Endothelial cell of umbilical vein (primary cell): ENCODE results near the gene FUBP3. TPM values are rescaled to one million over a fixed set of nuclear protein-coding genes. Genes with fewer than 3 reads are reported as not detected.

ENCODE experiments used
- BruUV-seq: library from RNA; stranded (reverse); fragments of 400-500 nt; replicated peaks from 2 replicates; lab custom pipeline; 2021; lab: Mats Ljungman, UMichigan
- CTCF ChIA-PET: fragments of 300-600, 350-600 bp; sonication (Branson Sonifier 250); formaldehyde crosslinking; loops from one replicate; lab custom pipeline; 2021; ENCODE audit warnings: antibody characterized with exemption, inconsistent platforms; lab: Charles Lee
- POLR2A ChIA-PET: fragments of 300-600, 350-600 bp; sonication (Branson Sonifier 250); formaldehyde crosslinking; loops from one replicate; lab custom pipeline; 2021; ENCODE audit warnings: antibody characterized with exemption, inconsistent platforms; lab: Charles Lee
- DNase-seq: peaks from one replicate; pipeline ENCODE4 v3.0.0-alpha.2; 2011; ENCODE audit warnings: low read depth, low spot score
- FAIRE-seq: peaks from 2 replicates; lab custom pipeline; 2011; peaks lifted over from hg19 to GRCh38; lab: Jason Lieb, UNC
- H2AFZ ChIP-seq: 2 replicates; pipeline ENCODE4 v1.6.0; 2012; ENCODE audit warnings: low read depth, low read length, control low read depth, inconsistent platforms
- H3K27ac ChIP-seq: 2 replicates; pipeline ENCODE4 v1.5.1; 2011; ENCODE audit warnings: low read depth, mild to moderate bottlenecking, control low read depth, low read length, moderate library complexity; ENCODE audit not compliant: insufficient read depth
- H3K27me3 ChIP-seq, 2 experiments: 2 replicates each; pipeline versions ENCODE4 v1.6.0 to v1.6.1; 2011; ENCODE audit warnings: low read length in 2 of 2, mixed read lengths in 1 of 2; ENCODE audit not compliant: control insufficient read depth in 2 of 2, insufficient read depth in 2 of 2
- H3K36me3 ChIP-seq, 2 experiments: 2 replicates in 1 of 2; 3 replicates in 1 of 2; pipeline ENCODE4 v1.5.1; 2011; ENCODE audit warnings: low read length in 2 of 2, mild to moderate bottlenecking in 1 of 2, moderate library complexity in 1 of 2; ENCODE audit not compliant: control insufficient read depth in 2 of 2, insufficient read depth in 2 of 2; ENCODE audit errors: extremely low read depth in 1 of 2
- H3K4me1 ChIP-seq: 3 replicates; pipeline ENCODE4 v1.5.1; 2011; ENCODE audit warnings: mild to moderate bottlenecking, low read length; ENCODE audit not compliant: control insufficient read depth, insufficient read depth; ENCODE audit errors: extremely low read depth
- H3K4me2 ChIP-seq: 2 replicates; pipeline ENCODE4 v1.6.1; 2011; ENCODE audit warnings: low read length, control low read depth, mixed read lengths; ENCODE audit not compliant: insufficient read depth
- H3K4me3 ChIP-seq, 3 experiments: fragments of 200-600 bp in 1 of 3; sonication (generic), shearing (Covaris generic) in 1 of 3; replicated peaks in 1 of 3; 2 replicates each; pipeline ENCODE4 v1.5.1; 2011 to 2016; ENCODE audit warnings: control low read depth in 3 of 3, low read length in 3 of 3, mild to moderate bottlenecking in 2 of 3, inconsistent platforms in 1 of 3, low read depth in 1 of 3, moderate library complexity in 1 of 3; ENCODE audit not compliant: insufficient read depth in 1 of 3
- H3K79me2 ChIP-seq: 2 replicates; pipeline ENCODE4 v1.6.0; 2012; ENCODE audit warnings: low read length, inconsistent platforms; ENCODE audit not compliant: control insufficient read depth, insufficient read depth
- H3K9ac ChIP-seq: replicated peaks from 2 replicates; pipeline ENCODE3; 2011; ENCODE audit warnings: low read length, control low read depth; ENCODE audit not compliant: insufficient read depth; ENCODE audit errors: extremely low read depth
- H3K9me1 ChIP-seq: replicated peaks from 3 replicates; pipeline ENCODE4 v1.6.0; 2011; ENCODE audit warnings: mild to moderate bottlenecking, low read length; ENCODE audit not compliant: control insufficient read depth, insufficient read depth; ENCODE audit errors: extremely low read depth
- H3K9me3 ChIP-seq: replicated peaks from 2 replicates; pipeline ENCODE4 v1.5.1; 2012; ENCODE audit warnings: low read length, inconsistent platforms; ENCODE audit not compliant: control insufficient read depth, insufficient read depth
- H4K20me1 ChIP-seq: replicated peaks from 2 replicates; pipeline ENCODE3; 2011; ENCODE audit warnings: mild to moderate bottlenecking, low read length; ENCODE audit not compliant: control insufficient read depth, insufficient read depth; ENCODE audit errors: extremely low read depth
- CTCF ChIP-seq, 2 donors: IDR thresholded peaks; 1 replicate in 1 of 2; 2 replicates in 1 of 2; pipeline ENCODE4 v1.5.1; 2011; ENCODE audit warnings: low read length in 2 of 2, mild to moderate bottlenecking in 2 of 2, moderate library complexity in 2 of 2, control low read depth in 1 of 2, inconsistent platforms in 1 of 2, low read depth in 1 of 2; ENCODE audit not compliant: insufficient read depth in 1 of 2; ENCODE audit errors: extremely low read depth in 1 of 2
- EZH2 ChIP-seq: IDR thresholded peaks from 2 replicates; pipeline ENCODE4 v1.6.1; 2012; ENCODE audit warnings: borderline replicate concordance, low read depth, mild to moderate bottlenecking, moderate library complexity, low read length, inconsistent platforms; ENCODE audit not compliant: severe bottlenecking
- FOS ChIP-seq: IDR thresholded peaks from 2 replicates; pipeline ENCODE4 v1.6.1; 2011; ENCODE audit warnings: mild to moderate bottlenecking, low read length, moderate library complexity, borderline replicate concordance; ENCODE audit not compliant: insufficient read depth
- GATA2 ChIP-seq: IDR thresholded peaks from 2 replicates; pipeline ENCODE4 v1.7.0; 2011; ENCODE audit warnings: low read depth, mild to moderate bottlenecking, moderate library complexity, mixed read lengths, low read length; ENCODE audit not compliant: insufficient read length, insufficient read depth
- JUN ChIP-seq: IDR thresholded peaks from 2 replicates; pipeline ENCODE4 v1.6.1; 2011; ENCODE audit warnings: borderline replicate concordance, low read depth; ENCODE audit not compliant: insufficient read length, insufficient read depth
- MAX ChIP-seq: IDR thresholded peaks from 2 replicates; pipeline ENCODE4 v1.6.1; 2011; ENCODE audit not compliant: insufficient read depth, insufficient read length
- MYC ChIP-seq: IDR thresholded peaks from one replicate; pipeline ENCODE4 v1.6.1; 2011; ENCODE audit warnings: mild to moderate bottlenecking, low read depth, low read length
- POLR2A ChIP-seq: IDR thresholded peaks from 2 replicates; pipeline ENCODE4 v1.6.1; 2012; ENCODE audit warnings: low read depth, mild to moderate bottlenecking, control low read depth, low read length
- POLR2AphosphoS5 ChIP-seq: IDR thresholded peaks from 2 replicates; pipeline ENCODE4 v1.6.1; 2012; ENCODE audit warnings: low read depth, mild to moderate bottlenecking, control low read depth, low read length, moderate library complexity; ENCODE audit not compliant: insufficient read depth
- dilution Hi-C: fragments of 300-500 bp; cut with MboI; formaldehyde crosslinking; loops from one replicate; pipeline ENCODE4 v1.15.0; 2019; ENCODE audit warnings: low sequenced_read_pairs; ENCODE audit not compliant: extremely low pct_ligation_motif_present
- intact Hi-C: fragments of 100-400 bp; cut with micrococcal nuclease; formaldehyde crosslinking; loops from one replicate; pipeline ENCODE4 v1.10.0; 2022
- polyA plus RNA-seq, 4 experiments: library from polyadenylated mRNA; depleted of rRNA in 3 of 4; stranded (reverse) in 3 of 4; unstranded in 1 of 4; fragments of >200 nt; gene quantifications; 2 replicates each; pipeline versions ENCODE4 v1.2.1 to v1.2.3, GENCODE V29; 2011 to 2012; ENCODE audit warnings: missing spikeins in 1 of 4
- total RNA-seq: library from RNA; stranded (reverse); gene quantifications from 2 replicates; pipeline ENCODE4 v1.2.3, GENCODE V29; 2021

The FUBP3 gene
- total and polyA plus RNA-seq, 2 donors (not counting 3 experiments of a cell fraction or from before 2014, with no cell fraction given): 19.4 to 50.9 TPM

- no peak overlapping the region for H2AFZ ChIP-seq
- H3K27me3 ChIP-seq: peaks cover 33 to 35% of the 10 kb centered on the region in 2 experiments
- BruUV-seq: no TSS peak
- H3K79me2 ChIP-seq: no peaks in the 10 kb centered on the region
- no peak for DNase-seq
- FAIRE-seq: no peak
- no peak overlapping the region for H3K4me2 ChIP-seq
- intact Hi-C loops: no loop called here
- H3K9ac ChIP-seq: no peak overlapping the region
- H3K4me1 ChIP-seq: no peaks in the 10 kb centered on the region
- no peaks in the 10 kb centered on the region for H4K20me1 ChIP-seq
- no peaks in the 10 kb centered on the region for H3K9me3 ChIP-seq
- CTCF ChIA-PET: no interaction called here
- dilution Hi-C loops: no loop called here
- POLR2A ChIA-PET: no interaction called here
- no peaks in the 10 kb centered on the region for H3K9me1 ChIP-seq
- no peak overlapping the region for H3K27ac ChIP-seq
- TF ChIP-seq JUN: no peak
- no peak for TF ChIP-seq FOS
- no peak for TF ChIP-seq POLR2AphosphoS5
- no peak for TF ChIP-seq MYC
- no peak for TF ChIP-seq MAX
- TF ChIP-seq EZH2: no peak
- TF ChIP-seq GATA2: no peak
- TF ChIP-seq POLR2A: no peak
- TF ChIP-seq CTCF (IDR thresholded peaks at IDR 0.05; ENCODE audit: extremely low read depth in 1 of 2, insufficient read depth in 1 of 2, low read depth in 1 of 2, low read length in 2 of 2): no peak
- H3K4me3 ChIP-seq: no peak overlapping the region
- no peaks in the 10 kb centered on the region for H3K36me3 ChIP-seq
Measured at GRCh38 chr9:130654879-130655278, 75.5 kb downstream of the FUBP3 start.
